ENCODE measurements around the gene ING4.

ING4 gene

DNA sequence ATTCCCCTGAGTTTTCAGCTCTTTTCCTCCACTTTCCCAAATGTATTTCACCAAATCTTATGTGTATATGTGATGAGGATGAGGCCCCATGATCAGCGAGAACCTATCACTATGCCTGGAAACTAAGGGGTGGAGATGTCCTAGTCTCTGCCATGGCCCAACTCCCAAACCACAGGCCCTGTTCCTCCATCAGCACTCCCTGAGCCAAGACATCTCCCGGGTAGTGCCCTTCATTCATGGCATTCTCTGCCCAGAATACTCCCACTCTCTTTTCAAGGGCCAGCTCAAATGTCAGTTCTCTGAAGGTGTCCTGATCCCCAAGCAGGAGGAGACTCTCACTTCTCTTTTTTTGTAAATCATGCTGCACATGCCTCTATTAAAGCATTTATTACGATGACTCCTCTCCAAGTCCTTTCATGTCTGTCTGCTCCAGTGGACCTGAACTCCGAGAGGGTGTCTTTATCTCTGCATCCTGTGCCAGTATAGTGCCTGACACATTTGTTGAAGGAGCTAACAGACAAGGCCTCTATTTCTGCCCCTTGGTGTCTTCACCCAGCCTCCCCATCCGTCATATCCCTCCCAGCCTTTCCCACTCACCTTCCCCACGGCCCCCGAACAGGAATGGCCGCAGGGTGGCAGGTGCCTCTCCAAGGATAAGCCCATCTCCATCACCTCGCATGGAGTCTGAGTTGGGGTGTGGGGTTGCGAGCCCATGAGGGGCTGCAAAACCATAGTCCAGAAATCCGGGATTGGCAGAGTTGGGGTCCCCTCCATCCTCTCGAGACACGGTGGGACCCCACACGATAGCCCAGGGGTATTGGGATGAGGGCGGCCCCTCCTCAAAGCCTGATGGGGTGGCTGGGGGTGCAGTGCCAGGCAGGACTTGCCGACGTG, 34.0 kb upstream of the ING4 start:
- H3K27me3 ChIP-seq (ENCODE audit: control insufficient read depth in 1 of 2, insufficient read depth in 2 of 2, low read length in 2 of 2) = peaks cover 16 to 49% of the 10 kb centered on the region in 2 donors
- peaks cover 4% of the 10 kb centered on the region for H3K4me1 ChIP-seq (ENCODE audit: insufficient read depth, low read length)
- H3K27ac ChIP-seq (ENCODE audit: low read depth, low read length) = no peak overlapping the region
- no peak overlapping the region for H3K9ac ChIP-seq (ENCODE audit: low read length)
- no peaks in the 10 kb centered on the region for H3K9me3 ChIP-seq (ENCODE audit: low read length)
- no peaks in the 10 kb centered on the region for H3K36me3 ChIP-seq (ENCODE audit: insufficient read depth, low read length)
- H3K4me3 ChIP-seq (ENCODE audit: low read depth in 1 of 2, low read length in 2 of 2) = no peak overlapping the region

DNA sequence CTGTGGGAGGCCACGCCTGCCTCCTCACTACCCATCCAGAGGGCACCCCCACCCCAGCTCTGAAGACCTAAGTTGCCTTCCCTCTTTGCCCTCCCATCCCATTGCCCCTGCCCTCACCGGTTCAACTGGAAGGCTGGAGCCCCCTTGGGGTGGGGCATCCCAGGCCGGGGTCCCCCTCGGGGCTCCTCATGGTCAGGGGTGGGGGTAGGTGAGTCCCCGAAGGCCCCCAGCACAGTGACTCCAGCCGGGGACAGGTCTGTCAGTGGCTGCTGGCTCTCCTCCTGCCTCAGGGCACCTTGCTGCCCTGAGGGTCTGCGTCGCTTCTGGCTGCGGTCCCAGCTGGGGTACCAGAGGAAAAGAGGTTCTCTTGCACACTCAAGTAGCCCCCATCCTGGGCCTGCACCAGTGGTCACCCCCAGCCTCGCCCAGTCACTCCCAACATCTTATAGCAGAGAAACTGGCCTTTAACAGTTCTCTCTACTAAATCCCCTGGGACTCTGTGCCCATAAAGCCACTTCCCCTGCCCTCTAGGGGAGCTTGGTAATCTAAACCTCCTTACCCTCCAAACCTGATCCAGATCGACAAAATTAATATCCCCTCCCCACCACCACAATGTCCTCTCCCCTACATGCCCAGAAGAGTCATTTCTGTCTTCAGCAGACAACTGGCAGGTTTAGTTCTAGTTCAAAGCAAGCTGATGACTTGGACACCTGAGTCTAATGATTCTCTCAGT, 32.6 kb upstream of the ING4 start:
- peaks cover 4 to 39% of the 10 kb centered on the region in 2 donors for H3K27me3 ChIP-seq (ENCODE audit: control insufficient read depth in 1 of 2, insufficient read depth in 2 of 2, low read length in 2 of 2)
- no peak overlapping the region for H3K27ac ChIP-seq (ENCODE audit: low read depth, low read length)
- H3K36me3 ChIP-seq (ENCODE audit: insufficient read depth, low read length) = no peaks in the 10 kb centered on the region

DNA sequence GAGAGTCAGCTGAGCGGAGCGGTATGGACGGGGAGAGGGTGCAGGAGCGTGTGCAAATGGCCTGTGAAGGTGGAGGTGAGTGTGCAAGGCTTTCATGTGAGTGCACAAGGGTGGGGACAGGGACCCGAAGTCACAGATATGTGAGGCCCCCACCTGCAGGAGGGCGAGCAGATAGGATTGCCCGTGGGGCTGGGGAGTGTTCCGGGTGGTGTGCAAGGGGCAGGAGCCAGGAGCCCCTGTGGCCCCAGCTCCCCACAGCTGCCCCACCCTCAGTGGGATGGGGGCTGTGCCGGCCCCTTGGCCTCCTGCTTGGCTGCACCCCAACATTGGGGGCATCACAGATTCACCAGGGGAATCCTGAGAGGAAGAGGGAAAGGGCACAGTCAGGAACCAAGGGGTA, 31.8 kb upstream of the ING4 start:
- Histone ChIP-seq H3K4me1 (ENCODE audit: insufficient read depth, low read length) (peaks cover 7% of the 10 kb centered on the region), H3K27ac (ENCODE audit: low read depth, low read length) (no peak overlapping the region), H3K4me3 (ENCODE audit: low read depth in 1 of 2, low read length in 2 of 2) (no peak overlapping the region), H3K9me3 (ENCODE audit: low read length) (no peaks in the 10 kb centered on the region), H3K27me3 (ENCODE audit: control insufficient read depth in 1 of 2, insufficient read depth in 2 of 2, low read length in 2 of 2) (peaks cover 4 to 32% of the 10 kb centered on the region in 2 donors), H3K9ac (ENCODE audit: low read length) (no peak overlapping the region), H3K36me3 (ENCODE audit: insufficient read depth, low read length) (no peaks in the 10 kb centered on the region)

More for the DNA sequence above, 32.6 kb upstream of the ING4 start:
- H3K9me3 ChIP-seq (ENCODE audit: low read length) = no peaks in the 10 kb centered on the region
- H3K4me3 ChIP-seq (ENCODE audit: low read depth in 1 of 2, low read length in 2 of 2) = no peak overlapping the region
- H3K9ac ChIP-seq (ENCODE audit: low read length) = no peak overlapping the region
- peaks cover under 1% of the 10 kb centered on the region for H3K4me1 ChIP-seq (ENCODE audit: insufficient read depth, low read length)

GRCh38 chr12:6693832-6694355, 31.0 kb upstream of the ING4 start:
- Histone ChIP-seq H3K9ac (ENCODE audit: low read length) (no peak overlapping the region), H3K9me3 (ENCODE audit: low read length) (no peaks in the 10 kb centered on the region), H3K4me3 (ENCODE audit: low read depth in 1 of 2, low read length in 2 of 2) (no peak overlapping the region), H3K27me3 (ENCODE audit: control insufficient read depth in 1 of 2, insufficient read depth in 2 of 2, low read length in 2 of 2) (peaks cover 4 to 23% of the 10 kb centered on the region in 2 donors), H3K27ac (ENCODE audit: low read depth, low read length) (no peak overlapping the region), H3K36me3 (ENCODE audit: insufficient read depth, low read length) (no peaks in the 10 kb centered on the region), H3K4me1 (ENCODE audit: insufficient read depth, low read length) (peaks cover 7% of the 10 kb centered on the region)

DNA sequence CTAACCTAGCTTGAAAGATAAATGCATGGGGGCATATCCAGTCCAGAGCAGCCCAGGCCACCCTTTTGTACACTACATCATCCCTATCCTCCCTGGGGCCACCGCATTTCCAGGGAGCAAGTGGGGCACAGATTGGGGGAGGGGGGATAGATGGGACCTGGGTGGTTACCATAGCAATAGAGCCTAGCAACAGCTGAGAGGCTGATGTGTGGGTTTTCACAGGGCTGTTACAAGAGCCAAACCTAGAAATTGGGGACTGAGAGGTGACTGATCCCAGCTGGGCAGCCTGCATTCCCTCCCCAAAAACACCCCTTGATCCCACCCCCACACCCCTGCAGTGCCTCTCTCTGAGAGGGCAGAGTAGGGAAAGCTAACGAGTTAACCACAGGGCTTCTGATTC, 30.0 kb upstream of the ING4 start:
- Histone ChIP-seq H3K27me3 (ENCODE audit: control insufficient read depth in 1 of 2, insufficient read depth in 2 of 2, low read length in 2 of 2) (peaks cover 0 to 14% of the 10 kb centered on the region in 2 donors), H3K4me3 (ENCODE audit: low read depth in 1 of 2, low read length in 2 of 2) (no peak overlapping the region), H3K36me3 (ENCODE audit: insufficient read depth, low read length) (no peaks in the 10 kb centered on the region), H3K9ac (ENCODE audit: low read length) (no peak overlapping the region), H3K27ac (ENCODE audit: low read depth, low read length) (no peak overlapping the region), H3K4me1 (ENCODE audit: insufficient read depth, low read length) (peaks cover 14% of the 10 kb centered on the region), H3K9me3 (ENCODE audit: low read length) (no peaks in the 10 kb centered on the region)

DNA sequence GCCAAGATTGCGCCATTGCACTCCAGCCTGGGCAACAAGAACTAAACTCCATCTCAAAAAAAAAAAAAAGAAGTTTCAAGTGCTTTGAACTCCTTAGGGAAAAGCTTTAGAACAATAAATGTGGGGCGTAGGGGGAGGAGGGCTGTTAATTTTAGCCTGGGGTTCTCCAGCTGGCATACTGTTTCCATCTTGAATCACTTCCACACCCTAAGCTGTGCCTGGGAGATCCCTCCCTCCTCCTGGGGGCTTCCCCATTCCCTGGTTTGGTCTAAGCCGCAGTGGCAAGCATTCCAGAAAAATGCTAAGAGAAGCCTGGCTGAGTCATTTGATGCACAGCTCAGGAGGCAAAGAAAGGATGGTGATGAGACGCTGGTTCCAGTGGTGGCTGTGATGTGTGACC, 28.6 kb upstream of the ING4 start:
- Histone ChIP-seq H3K9me3 (ENCODE audit: low read length) (no peaks in the 10 kb centered on the region), H3K9ac (ENCODE audit: low read length) (no peak overlapping the region), H3K4me3 (ENCODE audit: low read depth in 1 of 2, low read length in 2 of 2) (no peak overlapping the region), H3K27me3 (ENCODE audit: control insufficient read depth in 1 of 2, insufficient read depth in 2 of 2, low read length in 2 of 2) (peaks cover 0 to 6% of the 10 kb centered on the region in 2 donors), H3K36me3 (ENCODE audit: insufficient read depth, low read length) (no peaks in the 10 kb centered on the region), H3K4me1 (ENCODE audit: insufficient read depth, low read length) (peaks cover 27% of the 10 kb centered on the region), H3K27ac (ENCODE audit: low read depth, low read length) (no peak overlapping the region)

- peaks cover 27% of the 10 kb centered on the region for H3K4me1 ChIP-seq (ENCODE audit: insufficient read depth, low read length)
- peak within 1 kb of the TSS; percentile 95 for H3K27ac ChIP-seq (ENCODE audit: low read depth, low read length)
- H3K9ac ChIP-seq (ENCODE audit: low read length) = peak within 1 kb of the TSS; percentile 96
- no peaks in the 10 kb centered on the region for H3K9me3 ChIP-seq (ENCODE audit: low read length)
- no peaks in the 10 kb centered on the region for H3K36me3 ChIP-seq (ENCODE audit: insufficient read depth, low read length)
- H3K4me3 ChIP-seq (ENCODE audit: low read depth in 1 of 2, low read length in 2 of 2) = peak within 1 kb of the TSS; percentile 35 to 68
- H3K27me3 ChIP-seq (ENCODE audit: control insufficient read depth in 1 of 2, insufficient read depth in 2 of 2, low read length in 2 of 2) = no peaks in the 10 kb centered on the region
Observed at GRCh38 chr12:6688999-6689882, 26.3 kb upstream of the ING4 start, which contains the start of gene ZNF384. Gene ZNF384 (minus strand): TSS chr12:6689375. CDS start chr12:6679520, 9,855 bp downstream.

- Histone ChIP-seq H3K9ac (ENCODE audit: low read length) (peak overlapping the region; percentile 96), H3K4me1 (ENCODE audit: insufficient read depth, low read length) (peaks cover 27% of the 10 kb centered on the region), H3K9me3 (ENCODE audit: low read length) (no peaks in the 10 kb centered on the region), H3K36me3 (ENCODE audit: insufficient read depth, low read length) (peaks cover 3% of the 10 kb centered on the region), H3K4me3 (ENCODE audit: low read depth in 1 of 2, low read length in 2 of 2) (peak overlapping the region; percentile 35 to 68), H3K27ac (ENCODE audit: low read depth, low read length) (peak overlapping the region; percentile 95), H3K27me3 (ENCODE audit: control insufficient read depth in 1 of 2, insufficient read depth in 2 of 2, low read length in 2 of 2) (no peaks in the 10 kb centered on the region)
Observed at GRCh38 chr12:6688543-6688998, 25.7 kb upstream of the ING4 start.

DNA sequence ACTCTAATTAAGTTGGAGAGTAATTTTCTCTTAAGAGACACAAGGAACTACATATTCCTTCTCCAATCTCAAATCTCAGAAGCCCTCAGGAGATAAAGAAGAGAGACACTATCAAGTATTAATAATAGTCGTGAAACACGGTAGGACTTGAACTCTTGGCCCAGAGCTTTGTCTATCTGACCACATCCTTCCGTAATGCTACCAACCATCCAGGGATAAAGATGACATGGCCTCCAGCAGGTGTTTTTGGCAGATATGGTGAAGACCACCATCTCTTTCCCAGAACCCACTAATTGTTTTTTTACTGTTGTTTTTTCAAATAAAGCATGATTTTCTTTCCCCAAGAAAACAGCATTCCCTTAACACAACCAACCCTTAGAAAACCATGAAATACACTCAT, 22.9 kb upstream of the ING4 start:
- peaks cover 3% of the 10 kb centered on the region for H3K36me3 ChIP-seq (ENCODE audit: insufficient read depth, low read length)
- H3K4me1 ChIP-seq (ENCODE audit: insufficient read depth, low read length) = peaks cover 27% of the 10 kb centered on the region
- H3K4me3 ChIP-seq (ENCODE audit: low read depth in 1 of 2, low read length in 2 of 2) = no peak overlapping the region
- H3K9ac ChIP-seq (ENCODE audit: low read length) = no peak overlapping the region
- H3K27ac ChIP-seq (ENCODE audit: low read depth, low read length) = no peak overlapping the region
- H3K9me3 ChIP-seq (ENCODE audit: low read length) = no peaks in the 10 kb centered on the region
- H3K27me3 ChIP-seq (ENCODE audit: control insufficient read depth in 1 of 2, insufficient read depth in 2 of 2, low read length in 2 of 2) = no peaks in the 10 kb centered on the region

- H3K4me3 ChIP-seq (ENCODE audit: low read depth in 1 of 2, low read length in 2 of 2) = no peak overlapping the region
- no peak overlapping the region for H3K27ac ChIP-seq (ENCODE audit: low read depth, low read length)
Observed at GRCh38 chr12:6684609-6685008, 21.7 kb upstream of the ING4 start.

More at GRCh38 chr12:6684609-6685008, 21.7 kb upstream of the ING4 start:
- Histone ChIP-seq H3K27me3 (ENCODE audit: control insufficient read depth in 1 of 2, insufficient read depth in 2 of 2, low read length in 2 of 2) (no peaks in the 10 kb centered on the region), H3K9me3 (ENCODE audit: low read length) (no peaks in the 10 kb centered on the region), H3K4me1 (ENCODE audit: insufficient read depth, low read length) (peaks cover 20% of the 10 kb centered on the region), H3K36me3 (ENCODE audit: insufficient read depth, low read length) (peaks cover 5% of the 10 kb centered on the region), H3K9ac (ENCODE audit: low read length) (no peak overlapping the region)
